DMS53 treated with DMSO at 0.1 percent for 48 hours (cell line): ENCODE measurements around the gene TAF8.

Experiments used
- DNase-seq: peaks from one replicate; lab custom pipeline; 2025; ENCODE audit not compliant: unreplicated experiment; lab: John Stamatoyannopoulos, UW

The TAF8 gene

DNA sequence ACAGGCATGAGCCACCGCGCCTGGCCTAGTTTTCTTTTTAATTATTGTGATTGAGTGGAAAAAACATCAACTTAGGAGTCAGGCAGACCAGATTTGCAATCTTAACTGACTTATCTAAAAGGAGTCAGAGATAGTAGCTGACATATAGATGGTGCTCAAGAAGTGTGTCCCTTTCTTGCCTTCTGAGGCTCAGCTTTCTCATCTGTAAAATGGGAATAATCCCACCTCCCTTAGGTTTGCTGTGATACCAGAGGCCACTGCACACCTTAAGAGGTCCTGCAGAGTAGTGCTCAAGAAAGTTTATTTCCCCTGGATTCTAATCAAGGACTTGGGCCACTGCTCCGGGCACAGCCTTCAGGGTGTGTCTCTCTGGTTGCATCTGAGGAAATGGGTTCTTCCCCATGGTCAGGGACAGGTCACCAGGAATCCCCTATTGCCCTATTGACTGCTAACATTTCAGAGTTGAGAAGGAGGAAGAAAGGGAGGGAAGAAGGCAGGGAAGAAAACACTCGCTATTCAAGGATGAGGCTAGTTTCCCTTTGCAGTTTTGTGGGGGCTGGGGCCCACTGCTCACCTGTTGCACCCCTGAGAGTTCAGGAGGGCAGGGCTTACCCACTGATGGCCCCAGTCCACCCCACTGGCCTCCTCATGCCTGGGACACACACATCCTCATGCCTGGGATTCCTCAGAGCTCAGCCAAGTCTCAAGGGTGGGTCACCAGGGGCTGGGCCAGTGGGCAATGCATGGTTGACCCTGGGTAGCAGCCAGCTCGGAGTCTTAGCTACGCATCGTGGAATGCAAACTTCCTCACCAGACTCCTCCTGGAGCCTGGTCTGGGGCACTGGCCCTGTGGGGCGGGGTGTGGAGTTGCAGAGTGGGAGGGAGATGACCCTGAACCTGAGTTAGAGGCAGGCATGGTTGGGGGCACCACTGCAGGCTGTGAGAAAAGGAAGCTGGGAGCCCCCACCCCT lies 70.9 kb downstream of the TAF8 start:
- DNase-seq, result no peak

DNA sequence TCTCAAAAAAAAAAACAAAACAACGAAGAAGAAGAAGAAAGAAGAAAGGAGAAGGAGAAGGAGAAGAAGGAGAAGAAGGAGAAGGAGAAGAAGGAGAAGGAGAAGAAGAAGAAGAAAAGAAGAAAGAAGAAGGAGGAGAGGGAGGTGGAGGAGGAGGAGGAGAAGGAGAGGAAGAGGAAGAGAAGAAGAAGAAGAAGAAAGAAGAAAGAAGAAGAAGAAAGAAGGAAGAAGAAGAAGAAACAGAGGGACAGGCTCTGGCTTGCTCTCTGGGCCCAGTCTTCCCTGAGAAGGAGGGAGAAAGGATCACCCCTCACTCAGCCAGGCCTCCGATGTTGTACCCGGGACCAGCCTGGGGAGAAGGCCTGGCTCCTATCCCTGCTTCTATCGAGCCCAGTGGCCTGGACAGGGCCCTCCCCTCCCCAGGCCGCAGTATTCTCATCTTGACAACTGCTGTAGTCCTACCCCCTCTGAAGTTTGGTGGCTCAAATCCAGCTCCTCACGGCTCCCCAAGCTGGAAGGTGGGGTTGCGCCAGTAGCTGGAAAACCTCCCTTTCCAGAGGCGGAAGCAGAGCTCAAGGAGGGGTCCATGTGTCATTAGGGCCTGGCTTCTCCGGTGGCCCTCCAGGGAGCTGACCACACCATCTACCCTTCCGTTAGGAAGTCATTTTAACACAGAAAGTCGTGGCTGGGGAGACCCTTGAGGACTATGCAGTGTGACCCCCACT lies 73.2 kb downstream of the TAF8 start:
- no peak for DNase-seq

DNA sequence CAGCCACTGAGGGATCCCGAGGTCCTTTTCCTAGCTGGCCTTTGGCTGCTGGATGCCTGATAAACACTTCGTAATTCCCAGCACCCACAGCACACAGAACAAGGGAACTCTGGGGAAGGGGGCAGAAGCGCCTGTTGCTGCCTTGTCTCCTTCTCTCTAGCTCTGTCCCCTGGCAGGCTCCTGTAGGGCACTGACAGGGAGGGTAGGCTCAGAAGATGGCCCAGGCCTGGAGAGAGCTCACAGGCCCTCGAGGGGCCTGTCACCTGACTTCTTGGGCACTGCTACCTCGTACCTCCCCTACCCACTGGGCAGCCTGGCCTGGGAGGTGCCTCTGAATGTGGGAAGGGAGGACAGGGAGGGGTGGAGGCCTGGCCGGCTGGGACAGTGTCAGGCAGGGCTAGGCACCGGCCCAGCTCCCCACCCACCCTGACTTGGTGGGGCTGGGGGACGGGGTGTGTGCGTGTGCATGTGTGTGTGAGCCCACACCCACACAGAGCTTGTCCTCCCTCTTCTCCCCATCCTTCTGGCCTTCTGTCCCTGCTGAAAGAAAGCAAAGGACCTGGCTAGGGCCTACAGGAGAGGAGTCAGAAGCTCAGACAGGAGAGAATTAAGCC lies 74.0 kb downstream of the TAF8 start:
- no peak for DNase-seq

DNA sequence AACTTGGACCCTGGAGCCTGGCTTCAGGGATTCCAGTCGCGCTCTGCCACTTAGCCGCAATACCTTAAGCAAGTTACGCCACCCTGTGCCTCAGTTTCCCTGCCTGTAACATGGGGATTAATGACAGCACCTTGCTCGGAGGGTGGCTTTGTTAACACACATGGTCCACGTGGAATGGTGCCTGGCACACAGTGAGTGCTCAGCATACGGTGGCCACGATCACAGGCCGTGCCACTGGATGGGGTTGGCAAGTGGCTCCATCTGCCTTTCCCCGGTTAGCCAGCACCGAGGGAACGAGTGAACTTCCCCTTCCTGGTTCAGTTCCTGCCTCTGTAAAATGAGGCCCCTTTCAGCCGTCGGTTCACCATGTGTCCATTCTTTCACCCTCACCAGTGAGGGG lies 74.9 kb downstream of the TAF8 start:
- DNase-seq, result no peak

DNA sequence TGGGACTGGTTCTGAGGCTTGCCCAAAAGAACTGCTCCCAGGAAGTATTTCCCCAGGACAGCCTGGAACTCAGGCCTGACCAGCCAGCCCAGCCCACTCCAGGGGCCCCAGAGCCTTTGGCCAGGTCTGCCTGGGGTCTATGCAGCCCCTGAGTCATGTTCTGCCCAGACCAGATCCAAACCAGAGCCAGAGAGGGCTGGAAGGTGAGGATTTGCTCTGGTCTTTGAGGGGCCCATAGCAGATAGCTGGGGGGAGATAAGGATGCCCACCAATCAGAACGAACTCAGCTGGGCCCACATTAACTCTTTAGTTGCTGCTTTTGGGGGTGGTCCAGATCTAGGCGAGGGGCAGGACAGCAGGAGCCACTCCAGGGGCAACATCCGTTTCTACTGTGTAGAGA lies 75.3 kb downstream of the TAF8 start:
- no peak for DNase-seq

DNA sequence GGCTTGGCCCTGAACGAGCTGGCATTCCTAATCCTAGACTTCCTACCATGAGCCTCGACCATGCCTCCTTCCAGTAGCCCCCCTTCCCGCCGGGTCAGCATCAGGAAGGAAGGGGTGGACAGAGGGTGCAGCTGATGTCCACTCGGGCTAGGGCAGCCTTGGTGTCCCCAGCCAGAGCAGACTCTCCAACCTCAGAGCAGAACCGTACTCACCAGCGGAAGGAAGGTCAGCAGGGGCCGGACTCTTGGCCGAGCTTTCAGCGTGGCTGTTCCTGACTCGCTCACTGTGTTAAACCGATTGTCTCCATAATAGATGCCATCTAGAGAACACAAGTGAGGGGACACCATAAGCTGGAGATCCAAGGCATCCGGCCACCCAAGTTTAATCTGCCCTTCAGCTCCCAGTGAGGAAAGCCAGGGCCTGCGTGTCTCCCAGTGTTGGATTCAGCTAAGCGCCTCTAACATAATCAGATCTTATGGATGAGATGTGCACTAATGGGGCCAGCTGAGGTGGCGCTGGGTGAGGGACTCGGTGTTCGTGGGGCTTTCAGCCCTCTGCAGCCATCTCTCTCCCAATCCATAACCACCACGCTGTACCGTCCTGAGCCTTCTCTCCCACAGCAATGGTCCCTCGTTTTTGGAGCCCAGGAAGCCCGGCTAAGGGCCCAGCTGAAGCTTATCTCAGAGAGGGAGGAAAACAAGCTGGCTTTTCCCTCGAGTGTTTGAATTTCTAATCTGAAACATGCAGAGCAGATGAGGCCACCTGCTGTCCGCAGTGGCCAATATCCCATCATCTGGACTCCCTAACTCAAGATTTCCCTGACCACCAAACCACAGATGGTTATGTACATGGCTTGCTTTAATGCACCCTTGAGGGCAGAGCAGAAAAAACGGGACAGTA lies 78.4 kb downstream of the TAF8 start:
- DNase-seq, result no peak

DNA sequence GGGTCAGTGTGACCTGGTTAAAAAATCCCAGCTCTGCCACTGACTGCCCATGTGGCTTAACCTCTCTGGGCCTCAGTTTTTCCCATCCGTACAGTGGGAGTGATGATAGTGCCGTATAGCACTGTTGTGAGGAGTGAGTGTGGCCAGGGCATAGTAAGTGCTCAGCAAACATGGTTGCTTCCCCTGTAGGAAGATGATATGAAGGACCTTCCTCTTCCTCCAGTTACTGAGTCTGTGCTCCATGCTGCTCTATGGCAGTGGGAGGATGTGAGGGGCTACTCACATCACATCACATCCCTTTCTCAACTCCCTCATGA lies 79.0 kb downstream of the TAF8 start:
- DNase-seq, result no peak

DNA sequence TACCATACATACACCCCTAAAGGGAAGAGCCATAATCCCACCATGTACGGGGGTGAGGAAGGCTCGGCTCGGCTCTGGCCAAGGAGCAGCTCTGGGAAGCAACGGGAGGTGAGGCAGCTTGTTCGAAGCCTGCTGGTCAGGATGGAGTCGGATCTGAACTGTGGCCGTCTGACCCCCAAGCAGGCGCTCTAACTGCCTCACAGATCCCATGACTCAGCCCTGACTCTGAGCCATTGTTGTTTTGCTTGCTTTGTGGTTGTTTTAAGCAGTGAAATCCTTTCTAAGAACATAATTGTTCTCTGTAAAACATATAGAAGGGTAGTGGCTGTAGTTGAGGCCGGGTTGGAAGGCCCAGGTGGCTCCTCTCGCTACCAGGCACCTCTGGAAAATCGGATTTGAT lies 81.2 kb downstream of the TAF8 start:
- DNase-seq, result no peak

DNA sequence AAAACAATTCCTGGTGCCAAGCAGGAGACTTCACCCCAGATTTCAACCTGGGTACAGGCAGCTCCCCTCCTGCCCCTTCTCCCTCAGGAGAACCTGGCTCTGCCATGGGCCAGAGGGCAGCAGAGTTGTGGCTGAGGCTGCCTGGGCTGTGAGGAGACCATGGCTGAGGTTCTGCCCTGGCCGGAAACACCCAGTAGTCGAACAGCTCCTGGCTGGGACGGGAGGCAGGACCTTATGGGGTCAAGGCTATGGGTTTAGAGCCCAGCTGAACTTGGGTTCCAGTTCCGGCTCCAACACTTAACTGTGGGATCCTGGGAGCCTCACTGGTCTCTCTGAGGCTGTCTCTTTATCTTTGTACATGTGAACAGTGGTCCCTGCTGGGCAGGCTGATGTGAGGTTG lies 83.6 kb downstream of the TAF8 start:
- DNase-seq, result no peak

DNA sequence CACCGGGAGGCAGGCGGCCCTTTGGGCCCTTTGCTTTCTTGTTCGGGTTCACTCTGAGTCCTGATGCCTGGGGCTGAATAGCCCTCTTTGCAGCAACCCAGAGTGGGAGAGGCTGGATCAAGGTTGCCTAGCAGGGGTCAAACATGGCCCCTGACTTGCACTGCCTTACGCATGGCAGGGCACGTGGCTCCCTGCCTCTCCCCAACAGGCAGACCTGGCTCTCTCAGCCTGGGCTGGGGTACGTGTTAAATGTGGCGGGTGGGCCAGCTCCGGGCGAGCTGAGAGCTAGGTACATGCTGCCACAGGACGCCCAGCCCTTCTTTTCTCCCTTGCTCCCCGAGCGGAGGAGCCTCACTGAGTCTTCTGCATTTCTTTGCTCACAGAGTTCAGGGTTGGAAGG lies 84.8 kb downstream of the TAF8 start:
- DNase-seq, result no peak

DNA sequence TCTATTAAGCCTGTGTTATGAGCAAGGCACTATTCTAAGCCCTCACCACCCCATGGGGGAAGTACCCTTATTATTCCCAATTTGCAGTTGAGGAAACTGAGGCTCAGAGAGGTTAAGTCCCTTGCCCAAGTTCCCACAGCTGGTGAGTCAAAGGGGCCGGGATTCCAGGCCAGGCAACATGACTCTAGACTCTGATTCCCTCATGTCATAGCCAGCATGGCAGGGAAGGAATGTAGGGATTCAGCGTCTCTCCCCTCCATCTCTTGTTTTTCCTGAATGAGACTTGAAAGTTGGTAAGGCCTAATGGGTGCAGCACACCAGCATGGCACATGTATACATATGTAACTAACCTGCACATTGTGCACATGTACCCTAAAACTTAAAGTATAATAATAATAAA lies 85.4 kb downstream of the TAF8 start:
- DNase-seq, result no peak

DNA sequence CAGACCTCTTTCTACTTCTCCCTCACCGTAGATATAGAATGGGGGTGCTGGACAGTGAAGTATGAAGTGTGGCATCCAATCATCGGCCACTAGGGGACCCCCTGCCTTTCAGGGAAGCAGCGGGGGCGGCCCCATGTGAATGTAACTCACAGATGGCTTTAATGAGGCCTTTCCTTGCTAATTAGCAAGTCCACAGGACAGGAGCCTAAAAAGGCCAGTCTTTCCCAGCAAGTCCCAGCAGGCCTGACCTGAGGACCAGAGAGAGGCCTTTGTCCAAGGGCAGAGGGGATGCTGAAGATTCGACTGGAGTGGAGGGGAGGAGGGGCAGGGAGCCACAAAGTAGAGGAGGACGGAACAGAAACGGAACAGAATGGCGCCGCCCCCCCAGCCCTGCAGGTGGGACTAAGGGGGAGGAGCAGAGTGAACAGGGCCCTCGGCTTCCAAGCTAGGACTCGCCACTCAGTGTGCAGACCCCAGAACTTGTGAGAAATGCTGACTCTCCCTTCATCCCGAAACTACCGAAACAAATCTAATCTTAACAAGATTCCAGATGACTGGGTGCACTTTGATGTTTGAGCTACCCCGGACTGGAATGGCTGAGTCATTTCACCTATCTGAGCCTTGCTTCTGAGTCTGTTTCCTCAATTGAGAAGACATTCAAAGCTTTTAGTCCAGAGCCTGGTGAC lies 86.3 kb downstream of the TAF8 start:
- DNase-seq, result no peak
